Measurements from ENCODE around the gene GFI1B.
"Not testable (repeated sequence)": the region's sequence is repeated elsewhere in the genome, so short reads cannot be mapped to it uniquely, and the experiment has no call there.

GFI1B gene

GRCh38 chr9:132970324-132971062 lies 8.0 kb upstream of the GFI1B start:
- DNase-seq = no peak

- DNase-seq = no peak
Observed at GRCh38 chr9:132973166-132973565, 5.3 kb upstream of the GFI1B start.

GRCh38 chr9:132973713-132974112 lies 4.8 kb upstream of the GFI1B start:
- no peak for DNase-seq

GRCh38 chr9:132975961-132976360 lies 2.5 kb upstream of the GFI1B start:
- no peak for DNase-seq

GRCh38 chr9:132976571-132976970 lies 1.9 kb upstream of the GFI1B start:
- DNase-seq = no peak

- no peak for DNase-seq
Observed at GRCh38 chr9:132978112-132978450, 413 bp upstream of the GFI1B start.

- DNase-seq = no peak
Observed at GRCh38 chr9:132980157-132980556, 1.7 kb downstream of the GFI1B start.

GRCh38 chr9:132982458-132982857 lies 4.0 kb downstream of the GFI1B start:
- no peak for DNase-seq

- DNase-seq = no peak
Observed at GRCh38 chr9:132983491-132984201, 5.2 kb downstream of the GFI1B start.

GRCh38 chr9:132984202-132985070 lies 5.9 kb downstream of the GFI1B start:
- DNase-seq = no peak

GRCh38 chr9:132985071-132985350 lies 6.5 kb downstream of the GFI1B start:
- no peak for DNase-seq

GRCh38 chr9:132985489-132985888 lies 7.0 kb downstream of the GFI1B start:
- no peak for DNase-seq

- DNase-seq = no peak
Observed at GRCh38 chr9:132986114-132986513, 7.6 kb downstream of the GFI1B start.

GRCh38 chr9:132986640-132987620 lies 8.4 kb downstream of the GFI1B start:
- no peak for DNase-seq

GRCh38 chr9:132988244-132989013 lies 9.9 kb downstream of the GFI1B start:
- DNase-seq = no peak

- DNase-seq = no peak
Observed at GRCh38 chr9:132989014-132989310, 10.5 kb downstream of the GFI1B start.

- DNase-seq = no peak
Observed at GRCh38 chr9:132989414-132989996, 11.0 kb downstream of the GFI1B start.

GRCh38 chr9:132989998-132990557 lies 11.6 kb downstream of the GFI1B start:
- DNase-seq = not testable (repeated sequence)

- no peak for DNase-seq
Observed at GRCh38 chr9:132990781-132991180, 12.3 kb downstream of the GFI1B start.

- DNase-seq = no peak
Observed at GRCh38 chr9:132991351-132992300, 13.1 kb downstream of the GFI1B start.

Measured in activated CD4-positive, alpha-beta T cell treated with anti-CD3 and anti-CD28 coated beads, Interleukin-2, amount 50 U/mL, for 1 hour (primary cell).